Mesendoderm (in vitro differentiated cells): Measurements from ENCODE around the gene ABHD4.
A peak's percentile ranks its signal among the peaks of the same experiment; 100 is the strongest.

Experiments
- DNase-seq: peaks from one replicate; pipeline ENCODE4 v3.0.0; 2013
- H2AK5ac ChIP-seq: 2 replicates; pipeline ENCODE4 v1.6.1; 2013; ENCODE audit warnings: low read length, inconsistent platforms
- H2BK120ac ChIP-seq: 2 replicates; pipeline ENCODE4 v1.6.1; 2013; ENCODE audit warnings: low read depth, mild to moderate bottlenecking, low read length, moderate library complexity, mixed read lengths
- H2BK15ac ChIP-seq: replicated peaks from 2 replicates; pipeline ENCODE4 v1.6.1; 2013; ENCODE audit warnings: low read depth, mild to moderate bottlenecking, moderate library complexity
- H2BK5ac ChIP-seq: 2 replicates; pipeline ENCODE4 v1.6.1; 2013; ENCODE audit warnings: low read length, inconsistent platforms
- H3K18ac ChIP-seq: 2 replicates; pipeline ENCODE4 v1.6.1; 2013; ENCODE audit warnings: mild to moderate bottlenecking, low read length, mixed read lengths
- H3K23ac ChIP-seq: one replicate; pipeline ENCODE4 v1.6.1; 2013; ENCODE audit warnings: low read length
- H3K27ac ChIP-seq: 2 replicates; pipeline ENCODE4 v1.5.1; 2013; ENCODE audit warnings: low read depth, mild to moderate bottlenecking, inconsistent platforms, low read length, moderate library complexity
- H3K27me3 ChIP-seq: 2 replicates; pipeline ENCODE4 v1.6.1; 2013; ENCODE audit warnings: low read length, control low read depth, mild to moderate bottlenecking, inconsistent platforms; ENCODE audit not compliant: insufficient read depth, poor library complexity
- H3K36me3 ChIP-seq: 2 replicates; pipeline ENCODE4 v1.6.1; 2013; ENCODE audit warnings: low read length, inconsistent platforms; ENCODE audit not compliant: control insufficient read depth, insufficient read depth
- H3K4ac ChIP-seq: one replicate; pipeline ENCODE4 v1.6.1; 2013; ENCODE audit warnings: low read depth, mild to moderate bottlenecking, low read length, moderate library complexity
- H3K4me1 ChIP-seq: 2 replicates; pipeline ENCODE4 v1.6.1; 2013; ENCODE audit warnings: low read depth, low read length, inconsistent platforms; ENCODE audit not compliant: control insufficient read depth
- H3K4me2 ChIP-seq: 2 replicates; pipeline ENCODE4 v1.6.1; 2013; ENCODE audit warnings: low read length
- H3K4me3 ChIP-seq: 2 replicates; pipeline ENCODE4 v1.5.1; 2013; ENCODE audit warnings: mild to moderate bottlenecking, low read length
- H3K56ac ChIP-seq: one replicate; pipeline ENCODE4 v1.6.1; 2013; ENCODE audit warnings: low read length
- H3K79me1 ChIP-seq: 2 replicates; pipeline ENCODE4 v1.6.1; 2013; ENCODE audit warnings: low read length, inconsistent platforms
- H3K79me2 ChIP-seq: 2 replicates; pipeline ENCODE4 v1.6.1; 2013; ENCODE audit warnings: mild to moderate bottlenecking, low read length; ENCODE audit not compliant: control insufficient read depth, insufficient read depth
- H3K9ac ChIP-seq: 2 replicates; pipeline ENCODE4 v1.6.1; 2013; ENCODE audit warnings: low read length, inconsistent platforms
- H4K5ac ChIP-seq: one replicate; pipeline ENCODE4 v1.6.1; 2013; ENCODE audit warnings: low read length
- H4K8ac ChIP-seq: one replicate; pipeline ENCODE4 v1.6.1; 2013; ENCODE audit warnings: low read depth, mild to moderate bottlenecking, control low read depth, low read length, moderate library complexity
- WGBS: extraction: QIAGEN DNeasy Blood & Tissue Kit; methylation state at CpG from one replicate; pipeline ENCODE4 v1.1.7; 2013; ENCODE audit warnings: low lambda C conversion rate, missing lambda C conversion rate; ENCODE audit not compliant: insufficient coverage; ENCODE audit errors: extremely low coverage; 5-methylcytosine and 5-hydroxymethylcytosine counted together

ABHD4 gene

DNA sequence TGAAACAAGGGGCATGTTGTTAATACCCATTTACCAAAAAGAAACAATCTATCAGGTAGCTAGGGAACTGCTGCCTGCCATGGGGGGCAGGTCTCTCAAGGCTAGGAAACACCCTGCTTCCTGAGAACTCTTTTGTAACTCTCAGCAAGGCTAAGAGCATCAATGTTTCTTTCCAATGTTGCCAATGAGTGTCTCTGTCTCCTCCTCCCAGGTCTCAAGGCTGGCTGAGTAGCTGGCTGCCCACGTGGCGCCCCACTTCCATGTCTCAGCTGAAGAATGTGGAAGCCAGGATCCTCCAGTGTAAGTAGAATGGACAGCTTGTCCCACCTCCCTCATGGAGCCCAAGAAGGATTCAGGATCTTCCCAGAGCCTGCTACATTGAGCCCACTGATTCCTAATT lies 3.4 kb downstream of the ABHD4 start:
- peaks cover 9% of the 10 kb centered on the region for H3K79me2 ChIP-seq
- no peak overlapping the region for H4K8ac ChIP-seq
- no peak overlapping the region for H3K23ac ChIP-seq
- H2AK5ac ChIP-seq: no peak overlapping the region
- no peak overlapping the region for H3K56ac ChIP-seq
- no peak for DNase-seq
- H3K27me3 ChIP-seq: no peaks in the 10 kb centered on the region
- no peak overlapping the region for H3K4ac ChIP-seq
- peaks cover 7% of the 10 kb centered on the region for H3K79me1 ChIP-seq
- H2BK5ac ChIP-seq: no peak overlapping the region
- H2BK120ac ChIP-seq: no peak overlapping the region
- no peak overlapping the region for H3K18ac ChIP-seq
- no peak overlapping the region for H2BK15ac ChIP-seq
- no peak overlapping the region for H3K9ac ChIP-seq
- peaks cover 15% of the 10 kb centered on the region for H3K36me3 ChIP-seq
- peaks cover 9% of the 10 kb centered on the region for H3K4me1 ChIP-seq
- H3K4me2 ChIP-seq: no peak overlapping the region
- no peak overlapping the region for H4K5ac ChIP-seq
- H3K27ac ChIP-seq: no peak overlapping the region
- H3K4me3 ChIP-seq: no peak overlapping the region
- WGBS: no CpG with 5 or more reads among the region's 2 CpGs

GRCh38 chr14:22601996-22602395 lies 3.9 kb downstream of the ABHD4 start:
- H3K79me1 ChIP-seq: peaks cover 7% of the 10 kb centered on the region
- no peak overlapping the region for H4K5ac ChIP-seq
- no peak overlapping the region for H4K8ac ChIP-seq
- peaks cover 9% of the 10 kb centered on the region for H3K79me2 ChIP-seq
- no peak for DNase-seq
- no peak overlapping the region for H3K56ac ChIP-seq
- no peak overlapping the region for H2AK5ac ChIP-seq
- no peak overlapping the region for H3K4me3 ChIP-seq
- peaks cover 9% of the 10 kb centered on the region for H3K4me1 ChIP-seq
- WGBS: 100% methylated on average over 1 of the region's 5 CpGs
- H3K4ac ChIP-seq: no peak overlapping the region
- H2BK15ac ChIP-seq: no peak overlapping the region
- H3K36me3 ChIP-seq: peaks cover 16% of the 10 kb centered on the region
- no peak overlapping the region for H3K27ac ChIP-seq
- H3K23ac ChIP-seq: no peak overlapping the region
- no peak overlapping the region for H3K4me2 ChIP-seq
- no peak overlapping the region for H3K9ac ChIP-seq
- no peak overlapping the region for H2BK5ac ChIP-seq
- H2BK120ac ChIP-seq: no peak overlapping the region
- H3K27me3 ChIP-seq: no peaks in the 10 kb centered on the region
- H3K18ac ChIP-seq: no peak overlapping the region

DNA sequence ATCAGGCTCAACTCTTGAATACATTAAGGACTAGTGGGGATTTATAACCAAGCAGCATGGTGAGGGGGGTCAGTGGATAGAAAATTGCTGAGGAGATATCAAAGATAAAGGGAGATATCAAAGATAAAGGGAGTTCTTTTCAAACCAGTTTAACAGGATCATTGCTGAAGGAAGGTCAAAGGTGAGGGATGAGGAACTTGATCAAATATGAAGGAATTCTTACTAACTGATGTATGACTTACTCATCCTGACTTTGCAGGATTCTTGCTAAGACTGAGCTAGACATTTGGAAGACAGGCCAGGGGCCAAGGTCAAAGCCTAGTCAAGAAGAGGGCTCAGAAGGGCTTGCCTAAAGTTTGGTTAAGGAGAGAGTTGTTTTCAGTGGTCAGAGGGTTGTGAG lies 4.8 kb downstream of the ABHD4 start:
- no peak overlapping the region for H3K18ac ChIP-seq
- no peak overlapping the region for H3K4me2 ChIP-seq
- H3K56ac ChIP-seq: no peak overlapping the region
- H3K79me2 ChIP-seq: peaks cover 9% of the 10 kb centered on the region
- H2AK5ac ChIP-seq: no peak overlapping the region
- H3K9ac ChIP-seq: no peak overlapping the region
- H4K8ac ChIP-seq: no peak overlapping the region
- H4K5ac ChIP-seq: no peak overlapping the region
- H3K4me1 ChIP-seq: peaks cover 4% of the 10 kb centered on the region
- no peak overlapping the region for H3K4me3 ChIP-seq
- no peak overlapping the region for H3K23ac ChIP-seq
- H2BK120ac ChIP-seq: no peak overlapping the region
- no peak for DNase-seq
- H2BK5ac ChIP-seq: no peak overlapping the region
- no peak overlapping the region for H3K27ac ChIP-seq
- H2BK15ac ChIP-seq: no peak overlapping the region
- H3K27me3 ChIP-seq: no peaks in the 10 kb centered on the region
- no peak overlapping the region for H3K4ac ChIP-seq
- peaks cover 16% of the 10 kb centered on the region for H3K36me3 ChIP-seq
- H3K79me1 ChIP-seq: peaks cover 7% of the 10 kb centered on the region

DNA sequence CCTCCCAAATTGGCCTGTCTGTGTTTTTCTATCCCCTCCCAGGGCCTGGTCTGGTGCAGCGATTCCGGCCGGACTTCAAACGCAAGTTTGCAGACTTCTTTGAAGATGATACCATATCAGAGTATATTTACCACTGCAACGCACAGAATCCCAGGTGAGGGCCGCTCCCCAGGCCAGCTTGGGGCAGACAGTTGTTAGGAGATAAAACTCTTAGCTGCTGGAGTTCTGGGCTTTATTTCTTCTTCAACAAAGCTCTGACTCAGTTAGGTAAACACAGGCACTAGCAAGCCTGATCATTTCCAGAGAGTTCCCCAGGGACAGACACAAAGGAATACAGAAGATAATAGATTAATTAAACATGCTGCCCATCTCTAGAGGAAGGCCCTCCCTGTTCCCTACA lies 8.3 kb downstream of the ABHD4 start:
- Histone ChIP-seq H3K18ac (no peak overlapping the region), H3K4me2 (no peak overlapping the region), H3K56ac (no peak overlapping the region), H3K4me3 (no peak overlapping the region), H4K8ac (no peak overlapping the region), H4K5ac (no peak overlapping the region), H3K9ac (no peak overlapping the region), H3K4ac (no peak overlapping the region), H3K79me2 (no peaks in the 10 kb centered on the region), H3K4me1 (no peaks in the 10 kb centered on the region), H3K79me1 (no peaks in the 10 kb centered on the region), H2AK5ac (no peak overlapping the region), H2BK120ac (no peak overlapping the region), H2BK5ac (no peak overlapping the region), H3K23ac (no peak overlapping the region), H3K36me3 (peaks cover 18% of the 10 kb centered on the region), H3K27ac (peak overlapping the region; percentile 52), H3K27me3 (no peaks in the 10 kb centered on the region), H2BK15ac (no peak overlapping the region)
- no CpG with 5 or more reads among the region's 6 CpGs for WGBS
- DNase-seq: no peak

GRCh38 chr14:22607291-22607690 lies 9.2 kb downstream of the ABHD4 start:
- no CpG with 5 or more reads among the region's 3 CpGs for WGBS
- no peak overlapping the region for H3K56ac ChIP-seq
- H3K4me1 ChIP-seq: no peaks in the 10 kb centered on the region
- H4K8ac ChIP-seq: no peak overlapping the region
- no peak overlapping the region for H2AK5ac ChIP-seq
- no peaks in the 10 kb centered on the region for H3K79me1 ChIP-seq
- H3K79me2 ChIP-seq: no peaks in the 10 kb centered on the region
- H2BK120ac ChIP-seq: no peak overlapping the region
- no peak overlapping the region for H2BK15ac ChIP-seq
- no peak overlapping the region for H4K5ac ChIP-seq
- no peak overlapping the region for H3K27ac ChIP-seq
- H2BK5ac ChIP-seq: no peak overlapping the region
- H3K23ac ChIP-seq: no peak overlapping the region
- H3K27me3 ChIP-seq: no peaks in the 10 kb centered on the region
- DNase-seq: no peak
- H3K4me3 ChIP-seq: no peak overlapping the region
- no peak overlapping the region for H3K18ac ChIP-seq
- no peak overlapping the region for H3K4me2 ChIP-seq
- H3K9ac ChIP-seq: no peak overlapping the region
- H3K4ac ChIP-seq: no peak overlapping the region
- H3K36me3 ChIP-seq: peaks cover 13% of the 10 kb centered on the region

DNA sequence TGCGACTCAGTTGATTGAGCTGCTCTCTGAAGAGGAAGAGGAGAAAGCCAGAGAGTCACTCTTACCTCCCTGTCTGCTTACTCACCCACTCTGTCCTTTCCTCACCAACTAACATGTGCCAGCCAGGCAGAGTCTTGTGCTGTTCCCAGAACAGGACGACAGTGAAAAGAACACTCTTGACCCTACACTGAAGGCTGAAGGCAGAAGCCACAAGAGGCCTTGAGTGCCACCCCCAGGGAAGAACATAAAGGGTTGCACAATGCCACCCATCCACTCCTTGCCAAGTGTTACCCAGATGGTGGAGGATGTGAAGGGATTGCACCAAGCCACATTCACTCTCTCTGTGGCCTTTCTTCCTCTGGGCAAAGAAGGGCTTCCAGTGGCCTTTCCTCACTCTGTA lies 12.8 kb downstream of the ABHD4 start:
- Histone ChIP-seq H3K4me3 (no peak overlapping the region), H3K23ac (no peak overlapping the region)
- DNase-seq: no peak

More for the DNA sequence above, 12.8 kb downstream of the ABHD4 start:
- Histone ChIP-seq H3K79me1 (no peaks in the 10 kb centered on the region), H3K27ac (no peak overlapping the region), H3K79me2 (no peaks in the 10 kb centered on the region), H2BK5ac (no peak overlapping the region), H4K5ac (no peak overlapping the region), H2AK5ac (no peak overlapping the region), H3K18ac (no peak overlapping the region), H4K8ac (no peak overlapping the region), H3K4me2 (no peak overlapping the region), H3K4me1 (no peaks in the 10 kb centered on the region), H3K4ac (no peak overlapping the region), H2BK15ac (no peak overlapping the region), H3K56ac (no peak overlapping the region), H2BK120ac (no peak overlapping the region), H3K9ac (no peak overlapping the region), H3K27me3 (no peaks in the 10 kb centered on the region), H3K36me3 (peaks cover 5% of the 10 kb centered on the region)
- WGBS: no CpG with 5 or more reads among the region's 2 CpGs
